HEK293T (cell line): ENCODE data around the gene PTPN21.
A peak's percentile ranks its signal among the peaks of the same experiment; 100 is the strongest.

ENCODE experiments used
- CTCF ChIA-PET: fragments of 350-600 bp; formaldehyde crosslinking; extraction: SDS; loops from one replicate; lab custom pipeline; 2021; ENCODE audit warnings: antibody characterized with exemption, inconsistent platforms; lab: Yijun Ruan, JAX
- POLR2A ChIA-PET: fragments of 350-600 bp; formaldehyde crosslinking; extraction: SDS; loops from one replicate; lab custom pipeline; 2020; ENCODE audit warnings: antibody characterized with exemption, inconsistent platforms; lab: Yijun Ruan, JAX
- DNase-seq: peaks from one replicate; pipeline ENCODE4 v3.0.0; 2012; ENCODE audit warnings: mixed read lengths; ENCODE audit errors: extremely low spot score
- ARNT ChIP-seq: fragments of 450-650 bp; IDR thresholded peaks from 2 replicates; pipeline ENCODE4 v1.6.1; 2017; ENCODE audit warnings: mild to moderate bottlenecking
- BHLHE40 ChIP-seq: fragments of 450-650 bp; IDR thresholded peaks from 2 replicates; pipeline ENCODE4 v1.6.1; 2016; ENCODE audit warnings: mild to moderate bottlenecking, moderate library complexity, borderline replicate concordance
- CTBP1 ChIP-seq: fragments of 450-650 bp; IDR thresholded peaks from 2 replicates; pipeline ENCODE4 v1.6.1; 2016; ENCODE audit warnings: borderline replicate concordance
- ELF4 ChIP-seq: fragments of 450-650 bp; IDR thresholded peaks from 2 replicates; pipeline ENCODE4 v1.6.1; 2017; ENCODE audit warnings: antibody characterized with exemption
- FOXA1 ChIP-seq: fragments of 450-650 bp; IDR thresholded peaks from 2 replicates; pipeline ENCODE4 v1.6.1; 2016; ENCODE audit warnings: mild to moderate bottlenecking
- FOXK2 ChIP-seq: fragments of 450-650 bp; IDR thresholded peaks from 2 replicates; pipeline ENCODE4 v1.6.1; 2016; ENCODE audit warnings: mild to moderate bottlenecking
- FOXM1 ChIP-seq: fragments of 450-650 bp; IDR thresholded peaks from 2 replicates; pipeline ENCODE4 v1.6.1; 2017; ENCODE audit warnings: mild to moderate bottlenecking, borderline replicate concordance
- HDGF ChIP-seq: fragments of 450-650 bp; IDR thresholded peaks from 2 replicates; pipeline ENCODE4 v1.6.1; 2017; ENCODE audit warnings: antibody characterized with exemption, borderline replicate concordance
- L3MBTL2 ChIP-seq: fragments of 450-650 bp; conservative IDR thresholded peaks from 2 replicates; pipeline ENCODE4 v1.6.1; 2016; ENCODE audit warnings: mild to moderate bottlenecking
- LEF1 ChIP-seq: fragments of 450-650 bp; IDR thresholded peaks from 2 replicates; pipeline ENCODE4 v1.6.1; 2017; ENCODE audit warnings: mild to moderate bottlenecking, borderline replicate concordance
- NFRKB ChIP-seq: fragments of 450-650 bp; IDR thresholded peaks from 2 replicates; pipeline ENCODE4 v1.6.1; 2016; ENCODE audit warnings: mild to moderate bottlenecking, moderate library complexity
- PKNOX1 ChIP-seq: fragments of 450-650 bp; IDR thresholded peaks from 2 replicates; pipeline ENCODE4 v1.6.1; 2016
- SP1 ChIP-seq: fragments of 450-650 bp; IDR thresholded peaks from 2 replicates; pipeline ENCODE4 v1.6.1; 2017
- SUZ12 ChIP-seq: fragments of 450-650 bp; IDR thresholded peaks from 2 replicates; pipeline ENCODE4 v1.6.1; 2016; ENCODE audit warnings: mild to moderate bottlenecking
- TARDBP ChIP-seq: fragments of 450-650 bp; IDR thresholded peaks from 2 replicates; pipeline ENCODE4 v1.6.1; 2016
- ZNF384 ChIP-seq: fragments of 450-650 bp; IDR thresholded peaks from 2 replicates; pipeline ENCODE4 v1.6.1; 2016

Gene PTPN21

GRCh38 chr14:88470542-88471440 is 84.0 kb downstream of the PTPN21 start:
- TF ChIP-seq PKNOX1, result no peak
- TF ChIP-seq CTBP1, result no peak
- no peak for TF ChIP-seq HDGF
- TF ChIP-seq SUZ12, result no peak
- TF ChIP-seq TARDBP, result no peak
- TF ChIP-seq BHLHE40, result no peak
- TF ChIP-seq FOXM1, result no peak
- TF ChIP-seq ZNF384, result no peak
- TF ChIP-seq FOXA1, result no peak
- no peak for TF ChIP-seq ARNT
- TF ChIP-seq SP1, result no peak
- TF ChIP-seq FOXK2, result no peak
- TF ChIP-seq NFRKB, result no peak
- DNase-seq, result no peak
- CTCF ChIA-PET, result no interaction called here
- POLR2A ChIA-PET, result no interaction called here

DNA sequence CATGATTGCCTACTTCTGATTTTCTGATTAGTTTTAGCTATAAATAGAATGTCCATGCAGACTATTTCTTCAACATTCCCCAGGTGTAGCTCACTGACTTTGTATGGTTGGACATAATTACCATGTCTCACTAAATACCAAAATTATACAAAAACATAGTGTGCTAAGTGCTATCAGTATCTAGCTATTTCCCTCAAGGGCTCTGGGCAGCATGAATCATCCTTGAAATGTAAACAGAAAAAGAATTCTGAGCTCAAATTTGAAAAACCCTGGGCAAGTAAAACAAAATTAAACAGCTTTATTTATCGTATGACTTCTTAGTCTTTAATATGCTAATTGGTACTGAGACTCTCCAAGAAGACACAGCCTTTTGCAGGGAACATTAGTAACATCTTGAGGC is 86.4 kb downstream of the PTPN21 start:
- no peak for TF ChIP-seq TARDBP
- TF ChIP-seq FOXA1, result no peak
- TF ChIP-seq SUZ12, result no peak
- no peak for TF ChIP-seq HDGF
- no peak for DNase-seq
- POLR2A ChIA-PET, result no interaction called here
- CTCF ChIA-PET, result interaction anchor here (1.4 kb wide), 1 partner anchor 279 kb away, joined by 6 read pairs; no protein-coding TSS in a partner anchor

DNA sequence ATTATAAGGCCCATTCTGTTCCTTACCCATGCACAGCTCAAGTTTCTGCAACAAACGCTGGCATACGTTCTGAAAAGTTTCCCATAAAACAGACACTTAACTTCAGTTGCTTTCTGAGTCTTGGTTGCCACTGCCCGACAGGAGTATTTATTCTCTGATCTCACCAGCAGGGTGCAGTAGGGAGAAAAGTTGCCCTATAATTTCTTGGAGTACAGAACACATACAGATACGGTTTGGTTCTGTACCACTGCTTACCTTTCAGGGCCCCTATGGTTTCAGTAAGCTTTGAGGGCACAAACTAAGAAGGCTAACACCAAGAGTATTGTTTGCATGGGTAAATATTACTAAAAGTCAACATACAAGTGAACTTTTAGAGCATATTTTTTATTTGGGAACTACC is 91.5 kb downstream of the PTPN21 start:
- CTCF ChIA-PET, result no interaction called here
- POLR2A ChIA-PET, result no interaction called here
- DNase-seq, result peak; percentile 57
- TF ChIP-seq FOXM1 (no peak), PKNOX1 (no peak), L3MBTL2 (no peak), NFRKB (no peak), SUZ12 (no peak), TARDBP (no peak), FOXA1 (no peak)

- DNase-seq, result no peak
- TF ChIP-seq LEF1 (no peak), FOXM1 (no peak), SUZ12 (no peak), HDGF (no peak), BHLHE40 (no peak), CTBP1 (no peak), L3MBTL2 (no peak)
- ChIA-PET POLR2A (no interaction called here), CTCF (no interaction called here)
These were observed 99.9 kb downstream of the PTPN21 start for GRCh38 chr14:88454886-88455285.

DNA sequence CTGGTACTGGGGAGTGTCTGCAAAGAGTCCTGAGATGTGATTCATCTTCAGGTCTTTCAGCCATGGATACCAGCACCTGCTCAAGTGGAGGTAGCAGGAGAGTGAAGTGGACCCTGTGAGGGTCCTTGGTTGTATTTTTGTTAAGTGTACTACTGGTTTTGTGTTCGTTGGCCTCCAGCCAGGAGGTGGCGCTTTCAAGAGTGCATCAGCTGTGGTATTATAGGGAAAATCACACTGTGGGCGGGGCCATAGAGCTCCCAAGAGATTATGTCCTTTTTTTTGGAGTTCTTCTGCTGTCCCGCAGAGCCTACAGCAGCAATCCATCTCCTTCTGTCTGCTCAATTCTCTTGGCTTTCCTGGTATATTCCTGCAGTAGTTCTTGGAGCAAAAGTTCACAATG is 102.6 kb downstream of the PTPN21 start:
- ChIA-PET POLR2A (no interaction called here), CTCF (no interaction called here)
- TF ChIP-seq BHLHE40 (no peak), TARDBP (no peak), L3MBTL2 (no peak), LEF1 (no peak), HDGF (no peak), CTBP1 (no peak), SUZ12 (no peak)

GRCh38 chr14:88439088-88439487 is 115.7 kb downstream of the PTPN21 start:
- ChIA-PET CTCF (no interaction called here), POLR2A (no interaction called here)
- no peak for DNase-seq
- TF ChIP-seq ELF4, result no peak
- TF ChIP-seq CTBP1, result no peak
- TF ChIP-seq LEF1, result no peak
- no peak for TF ChIP-seq FOXA1
- TF ChIP-seq ARNT, result no peak
- TF ChIP-seq FOXM1, result no peak
- no peak for TF ChIP-seq SP1
- TF ChIP-seq PKNOX1, result no peak
- TF ChIP-seq FOXK2, result no peak
- TF ChIP-seq ZNF384, result no peak

More for the DNA sequence above, 102.6 kb downstream of the PTPN21 start:
- no peak for DNase-seq
